ES-I3 (cell line): Measurements from ENCODE around the gene SH2D2A.
"Not testable (repeated sequence)": the region's sequence is repeated elsewhere in the genome, so short reads cannot be mapped to it uniquely, and the experiment has no call there.

Experiments
- H3K36me3 ChIP-seq: 2 replicates; pipeline ENCODE4 v1.6.1; 2013; ENCODE audit warnings: mild to moderate bottlenecking, low read length, control low read depth, moderate library complexity; ENCODE audit not compliant: insufficient read depth
- H3K4me1 ChIP-seq: 2 replicates; pipeline ENCODE4 v1.6.1; 2013; ENCODE audit warnings: mild to moderate bottlenecking, control low read depth, low read length; ENCODE audit not compliant: insufficient read depth
- H3K9ac ChIP-seq: 2 replicates; pipeline ENCODE4 v1.6.1; 2013; ENCODE audit warnings: low read depth, mild to moderate bottlenecking, low read length, moderate library complexity
- H3K9me3 ChIP-seq: 2 replicates; pipeline ENCODE4 v1.6.1; 2013; ENCODE audit warnings: mild to moderate bottlenecking, low read length, moderate library complexity; ENCODE audit not compliant: control insufficient read depth, insufficient read depth

The SH2D2A gene

GRCh38 chr1:156767879-156768604, 48.6 kb downstream of the SH2D2A start:
- Histone ChIP-seq H3K9me3 (no peaks in the 10 kb centered on the region), H3K36me3 (peaks cover 5% of the 10 kb centered on the region; the same call in 1 of the 2 replicates), H3K4me1 (peaks cover 4% of the 10 kb centered on the region), H3K9ac (peak overlapping the region; percentile 91)

GRCh38 chr1:156767101-156767878, 49.4 kb downstream of the SH2D2A start, which contains the start of gene PRCC:
Gene PRCC, plus strand, starts transcription at chr1:156767535. Its CDS starts 237 bp downstream, at chr1:156767772.
- H3K36me3 ChIP-seq = peaks cover 5% of the 10 kb centered on the region; the same call in 1 of the 2 replicates
- peaks cover 4% of the 10 kb centered on the region for H3K4me1 ChIP-seq
- H3K9ac ChIP-seq = peak within 1 kb of the TSS; percentile 91
- no peaks in the 10 kb centered on the region for H3K9me3 ChIP-seq

GRCh38 chr1:156766298-156767100, 50.1 kb downstream of the SH2D2A start:
- no peaks in the 10 kb centered on the region for H3K9me3 ChIP-seq
- H3K9ac ChIP-seq = peak overlapping the region; percentile 73
- H3K36me3 ChIP-seq = peaks cover 5% of the 10 kb centered on the region; the same call in 1 of the 2 replicates
- peaks cover 4% of the 10 kb centered on the region for H3K4me1 ChIP-seq

- H3K9ac ChIP-seq = no peak overlapping the region
- H3K36me3 ChIP-seq = peaks cover 5% of the 10 kb centered on the region; the same call in 1 of the 2 replicates
- peaks cover 4% of the 10 kb centered on the region for H3K4me1 ChIP-seq
- H3K9me3 ChIP-seq = no peaks in the 10 kb centered on the region
These were observed 51.0 kb downstream of the SH2D2A start for GRCh38 chr1:156765666-156766065.

GRCh38 chr1:156765136-156765535, 51.5 kb downstream of the SH2D2A start:
- not testable (repeated sequence) for H3K9ac ChIP-seq, H3K36me3 ChIP-seq, H3K4me1 ChIP-seq, H3K9me3 ChIP-seq

GRCh38 chr1:156760796-156761104, 55.9 kb downstream of the SH2D2A start:
- Histone ChIP-seq H3K4me1 (peaks cover 8% of the 10 kb centered on the region; the same call in 1 of the 2 replicates), H3K9ac (no peak overlapping the region), H3K36me3 (no peaks in the 10 kb centered on the region), H3K9me3 (no peaks in the 10 kb centered on the region)

GRCh38 chr1:156760092-156760795, 56.4 kb downstream of the SH2D2A start:
- Histone ChIP-seq H3K4me1 (peaks cover 8% of the 10 kb centered on the region; the same call in 1 of the 2 replicates), H3K36me3 (no peaks in the 10 kb centered on the region), H3K9ac (no peak overlapping the region), H3K9me3 (no peaks in the 10 kb centered on the region)

- H3K9me3 ChIP-seq, H3K9ac ChIP-seq, H3K36me3 ChIP-seq: not testable (repeated sequence)
- peaks cover 13% of the 10 kb centered on the region; the same call in 1 of the 2 replicates for H3K4me1 ChIP-seq
These were observed 58.9 kb downstream of the SH2D2A start for GRCh38 chr1:156757572-156758253.

GRCh38 chr1:156756355-156756754, 60.3 kb downstream of the SH2D2A start:
- H3K36me3 ChIP-seq = no peaks in the 10 kb centered on the region
- no peak overlapping the region for H3K9ac ChIP-seq
- H3K4me1 ChIP-seq = peaks cover 14% of the 10 kb centered on the region; the same call in 1 of the 2 replicates
- no peaks in the 10 kb centered on the region for H3K9me3 ChIP-seq
